Vagina (tissue), 2 donors: ENCODE results near the gene UBA3. TPM values are rescaled to one million over a fixed set of nuclear protein-coding genes. Genes with fewer than 3 reads are reported as not detected.

ENCODE experiments used
- DNase-seq, 2 donors: peaks; one replicate each; pipeline ENCODE4 v3.0.0-alpha.2; 2017; ENCODE audit errors: extremely low spot score in 2 of 2
- H3K27ac ChIP-seq: fragments of 200-600 bp; sonication (generic); one replicate; pipeline ENCODE4 v1.5.1; 2019
- H3K27me3 ChIP-seq: fragments of 200-600 bp; sonication (generic); one replicate; pipeline ENCODE4 v1.5.1; 2019
- H3K36me3 ChIP-seq, 2 donors: fragments of 200-600 bp; sonication (generic); one replicate each; pipeline ENCODE4 v1.5.1; 2017 to 2019
- H3K4me1 ChIP-seq: fragments of 200-600 bp; sonication (generic); one replicate; pipeline ENCODE4 v1.5.1; 2019
- H3K4me3 ChIP-seq, 2 donors: fragments of 200-600 bp; sonication (generic); 1 replicate in 1 of 2; 2 replicates in 1 of 2; pipeline ENCODE4 v1.5.1; 2016 to 2019
- H3K9me3 ChIP-seq: fragments of 200-600 bp; sonication (generic); one replicate; pipeline ENCODE4 v1.5.1; 2019
- CTCF ChIP-seq, 3 experiments: fragments of 450-650 bp in 2 of 3; fragments of 200-600 bp in 1 of 3; sonication (generic) in 1 of 3; IDR thresholded peaks; one replicate each; pipeline ENCODE4 v1.5.1; 2017 to 2019; ENCODE audit warnings: antibody characterized with exemption in 3 of 3, mild to moderate bottlenecking in 2 of 3, moderate library complexity in 2 of 3
- POLR2A ChIP-seq, 2 donors: fragments of 450-650 bp; IDR thresholded peaks; one replicate each; pipeline ENCODE4 v1.6.1; 2017; ENCODE audit warnings: antibody characterized with exemption in 2 of 2, mild to moderate bottlenecking in 2 of 2, moderate library complexity in 2 of 2
- POLR2AphosphoS5 ChIP-seq, 2 donors: sonication (generic); formaldehyde crosslinking; IDR thresholded peaks; one replicate each; pipeline ENCODE4 v1.9.0; 2017; ENCODE audit warnings: antibody characterized with exemption in 2 of 2, mild to moderate bottlenecking in 2 of 2, low read depth in 1 of 2; ENCODE audit not compliant: insufficient read depth in 1 of 2
- intact Hi-C: fragments of 100-400 bp; cut with DNase I; formaldehyde crosslinking; loops from one replicate; pipeline ENCODE4 v1.15.1; 2023
- total RNA-seq: library from RNA; depleted of rRNA; stranded (reverse); fragments of >200 nt; gene quantifications from one replicate; pipeline ENCODE4 v1.2.3, GENCODE V29; 2016

The UBA3 gene
- total RNA-seq, 1 donor from 2014 or later = 84.7 TPM

GRCh38 chr3:69084326-69085167, 4.4 kb upstream of the UBA3 start, which contains the start of gene ARL6IP5:
Gene ARL6IP5 (plus strand): TSS chr3:69084937. CDS start chr3:69085048, 111 bp downstream.
- no peaks in the 10 kb centered on the region for H3K36me3 ChIP-seq
- peak in 1 of 2 donors; percentile 94 for DNase-seq
- H3K4me3 ChIP-seq = peak within 1 kb of the TSS; percentile 69 to 89
- peaks cover 62% of the 10 kb centered on the region for H3K4me1 ChIP-seq
- no peaks in the 10 kb centered on the region for H3K27me3 ChIP-seq
- no peak for TF ChIP-seq POLR2A (IDR thresholded peaks at IDR 0.05)
- TF ChIP-seq CTCF (IDR thresholded peaks at IDR 0.05) = no peak
- TF ChIP-seq POLR2AphosphoS5 (IDR thresholded peaks at IDR 0.05; ENCODE audit: insufficient read depth in 1 of 2, low read depth in 1 of 2) = peak; percentile 41 to 89
- intact Hi-C loops = loop anchor here (5.0 kb wide), 1 partner anchor 72 kb away; the partner anchor contains the start of gene EOGT
- H3K9me3 ChIP-seq = no peaks in the 10 kb centered on the region
- H3K27ac ChIP-seq = peak within 1 kb of the TSS; percentile 88

- Histone ChIP-seq H3K27me3 (no peaks in the 10 kb centered on the region), H3K9me3 (no peaks in the 10 kb centered on the region), H3K4me1 (peaks cover 62% of the 10 kb centered on the region), H3K27ac (no peak overlapping the region), H3K36me3 (no peaks in the 10 kb centered on the region), H3K4me3 (no peak overlapping the region)
- DNase-seq = no peak
- TF ChIP-seq POLR2AphosphoS5 (IDR thresholded peaks at IDR 0.05; ENCODE audit: insufficient read depth in 1 of 2, low read depth in 1 of 2) (no peak), POLR2A (IDR thresholded peaks at IDR 0.05) (no peak), CTCF (IDR thresholded peaks at IDR 0.05) (no peak)
- intact Hi-C loops = no loop called here
Observed at GRCh38 chr3:69082805-69083204, 2.6 kb upstream of the UBA3 start.

- TF ChIP-seq POLR2AphosphoS5 (IDR thresholded peaks at IDR 0.05; ENCODE audit: insufficient read depth in 1 of 2, low read depth in 1 of 2) (no peak), POLR2A (IDR thresholded peaks at IDR 0.05) (no peak), CTCF (IDR thresholded peaks at IDR 0.05) (no peak)
- Histone ChIP-seq H3K4me3 (no peak overlapping the region), H3K4me1 (peaks cover 60% of the 10 kb centered on the region), H3K27ac (no peak overlapping the region), H3K9me3 (no peaks in the 10 kb centered on the region), H3K36me3 (no peaks in the 10 kb centered on the region), H3K27me3 (no peaks in the 10 kb centered on the region)
- DNase-seq = no peak
- intact Hi-C loops = no loop called here
Observed at GRCh38 chr3:69082361-69082760, 2.2 kb upstream of the UBA3 start.

- Histone ChIP-seq H3K27me3 (no peaks in the 10 kb centered on the region), H3K36me3 (no peaks in the 10 kb centered on the region), H3K4me3 (no peak overlapping the region), H3K27ac (no peak overlapping the region), H3K4me1 (peaks cover 53% of the 10 kb centered on the region), H3K9me3 (no peaks in the 10 kb centered on the region)
- no peak for DNase-seq
- intact Hi-C loops = no loop called here
- TF ChIP-seq POLR2AphosphoS5 (IDR thresholded peaks at IDR 0.05; ENCODE audit: insufficient read depth in 1 of 2, low read depth in 1 of 2) (no peak), CTCF (IDR thresholded peaks at IDR 0.05) (no peak), POLR2A (IDR thresholded peaks at IDR 0.05) (no peak)
Observed at GRCh38 chr3:69081583-69082262, 1.6 kb upstream of the UBA3 start.
